Measurements from ENCODE around the gene MLST8. TPM values are rescaled to one million over a fixed set of nuclear protein-coding genes. Genes with fewer than 3 reads are reported as not detected.

MLST8 gene
- total RNA-seq, 1 experiment from 2014 or later, result 53.1 TPM

DNA sequence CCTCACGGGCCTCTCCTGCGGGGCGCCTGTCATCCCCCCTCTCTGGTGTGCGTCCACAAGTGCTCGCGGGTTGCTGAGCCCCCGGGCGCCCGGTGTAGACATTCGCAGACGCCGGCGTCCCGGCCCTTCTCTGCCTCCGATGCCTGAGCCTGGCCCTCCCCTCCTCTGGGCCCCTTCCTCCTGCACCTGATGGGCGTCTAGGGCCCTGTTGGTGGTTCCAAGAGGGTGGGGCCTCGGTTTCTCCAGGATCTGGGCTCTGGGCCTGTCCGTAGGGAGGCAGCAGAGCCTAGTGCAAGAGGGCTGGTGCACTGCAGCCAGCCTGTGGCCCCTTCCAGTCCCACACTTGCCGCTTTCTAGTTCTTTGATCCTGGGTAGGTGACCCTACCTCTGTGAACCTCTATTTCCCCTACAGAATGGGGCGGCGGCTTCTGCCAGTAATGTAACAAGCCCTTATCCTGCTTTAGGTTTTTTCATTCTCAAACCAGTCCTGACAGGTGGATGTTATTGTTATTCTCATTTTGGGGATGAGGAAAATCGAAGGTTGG lies 18.8 kb downstream of the MLST8 start:
- POLR2A ChIA-PET, result interaction anchor here (0.5 kb wide), 1 partner anchor 49 kb away, joined by 3 read pairs; no protein-coding TSS in a partner anchor
- Mint-ChIP-seq H3K9me3 (ENCODE audit: unreplicated experiment) (no peaks in the 10 kb centered on the region), H3K4me3 (ENCODE audit: unreplicated experiment) (peak overlapping the region; percentile 81), H3K4me1 (ENCODE audit: low read depth, unreplicated experiment) (no peaks in the 10 kb centered on the region), H3K27ac (ENCODE audit: unreplicated experiment) (peak overlapping the region; percentile 64), H3K27me3 (ENCODE audit: insufficient read depth, unreplicated experiment) (no peaks in the 10 kb centered on the region), H3K36me3 (ENCODE audit: insufficient read depth, unreplicated experiment) (peaks cover 14% of the 10 kb centered on the region)
- Histone ChIP-seq H3K9me3 (no peaks in the 10 kb centered on the region), H3K36me3 (ENCODE audit: control insufficient read depth, insufficient read depth, low read length) (no peaks in the 10 kb centered on the region; the same call in 1 of the 2 replicates), H3K4me1 (peaks cover 8% of the 10 kb centered on the region), H3K4me3 (ENCODE audit: low read depth, low read length) (peak overlapping the region; percentile 79), H3K27me3 (replicated peaks; ENCODE audit: control insufficient read depth, insufficient read depth, low read length) (no peaks in the 10 kb centered on the region)
- TSS peak; percentile 53 for BruUV-seq (replicated peaks)
- CTCF ChIA-PET, result interaction anchor here (0.6 to 1.0 kb wide), 2 partner anchors 45 to 259 kb away, joined by 3 to 8 read pairs; partner anchors contain the start of gene RPS2
- TF ChIP-seq, protein P1, sequence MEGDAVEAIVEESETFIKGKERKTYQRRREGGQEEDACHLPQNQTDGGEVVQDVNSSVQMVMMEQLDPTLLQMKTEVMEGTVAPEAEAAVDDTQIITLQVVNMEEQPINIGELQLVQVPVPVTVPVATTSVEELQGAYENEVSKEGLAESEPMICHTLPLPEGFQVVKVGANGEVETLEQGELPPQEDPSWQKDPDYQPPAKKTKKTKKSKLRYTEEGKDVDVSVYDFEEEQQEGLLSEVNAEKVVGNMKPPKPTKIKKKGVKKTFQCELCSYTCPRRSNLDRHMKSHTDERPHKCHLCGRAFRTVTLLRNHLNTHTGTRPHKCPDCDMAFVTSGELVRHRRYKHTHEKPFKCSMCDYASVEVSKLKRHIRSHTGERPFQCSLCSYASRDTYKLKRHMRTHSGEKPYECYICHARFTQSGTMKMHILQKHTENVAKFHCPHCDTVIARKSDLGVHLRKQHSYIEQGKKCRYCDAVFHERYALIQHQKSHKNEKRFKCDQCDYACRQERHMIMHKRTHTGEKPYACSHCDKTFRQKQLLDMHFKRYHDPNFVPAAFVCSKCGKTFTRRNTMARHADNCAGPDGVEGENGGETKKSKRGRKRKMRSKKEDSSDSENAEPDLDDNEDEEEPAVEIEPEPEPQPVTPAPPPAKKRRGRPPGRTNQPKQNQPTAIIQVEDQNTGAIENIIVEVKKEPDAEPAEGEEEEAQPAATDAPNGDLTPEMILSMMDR (IDR thresholded peaks at IDR 0.05; ENCODE audit: insufficient read depth in 1 of 2, low read depth in 1 of 2, low read length in 1 of 2, severe bottlenecking in 1 of 2, unreplicated experiment in 1 of 2), result no peak
- intact Hi-C loops (cut with micrococcal nuclease; ENCODE audit: unreplicated experiment), result loop anchor here (1.0 kb wide), 1 partner anchor 9 kb away; no protein-coding TSS in a partner anchor
- peak; percentile 54 to 58 for DNase-seq

DNA sequence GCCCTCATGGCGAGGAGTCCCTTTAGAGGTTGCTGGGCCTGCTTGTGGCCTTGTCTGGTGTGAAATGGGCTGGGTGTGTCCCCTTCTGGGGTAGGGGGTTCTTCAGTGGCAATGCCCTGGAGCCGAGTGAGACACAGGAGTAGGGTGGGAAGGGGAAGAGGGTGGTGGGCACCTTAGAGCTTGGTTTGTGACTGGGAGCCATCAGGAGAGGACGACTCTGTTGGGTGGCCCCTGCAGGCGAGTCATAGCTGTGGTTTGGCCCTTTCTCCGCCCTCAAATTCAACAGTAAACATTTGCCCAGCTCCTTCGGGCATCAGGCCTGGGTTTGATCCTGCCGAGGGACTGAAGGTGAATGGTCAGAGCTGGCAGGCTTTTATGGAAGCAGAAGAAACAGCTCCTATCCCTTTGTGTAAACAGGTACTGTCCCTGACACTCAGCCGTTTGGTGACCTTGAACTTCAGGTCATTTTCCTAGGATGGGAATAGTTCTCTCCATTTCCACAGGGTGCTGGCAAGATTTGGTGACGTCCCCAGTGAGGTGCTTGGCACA lies 21.1 kb downstream of the MLST8 start:
- Mint-ChIP-seq H3K36me3 (ENCODE audit: insufficient read depth, unreplicated experiment) (peaks cover 14% of the 10 kb centered on the region), H3K27me3 (ENCODE audit: insufficient read depth, unreplicated experiment) (no peaks in the 10 kb centered on the region), H3K4me1 (ENCODE audit: low read depth, unreplicated experiment) (no peaks in the 10 kb centered on the region), H3K4me3 (ENCODE audit: unreplicated experiment) (no peak overlapping the region), H3K9me3 (ENCODE audit: unreplicated experiment) (no peaks in the 10 kb centered on the region), H3K27ac (ENCODE audit: unreplicated experiment) (no peak overlapping the region)
- H3K36me3 ChIP-seq (ENCODE audit: control insufficient read depth, insufficient read depth, low read length), result no peaks in the 10 kb centered on the region; the same call in 1 of the 2 replicates
- intact Hi-C loops (cut with micrococcal nuclease; ENCODE audit: unreplicated experiment), result no loop called here
- no peaks in the 10 kb centered on the region for H3K27me3 ChIP-seq (replicated peaks; ENCODE audit: control insufficient read depth, insufficient read depth, low read length)
- no TSS peak for BruUV-seq (replicated peaks)
- TF ChIP-seq, protein P1 (IDR thresholded peaks at IDR 0.05; ENCODE audit: insufficient read depth in 1 of 2, low read depth in 1 of 2, low read length in 1 of 2, severe bottlenecking in 1 of 2, unreplicated experiment in 1 of 2), result no peak
- H3K4me3 ChIP-seq (ENCODE audit: low read depth, low read length), result no peak overlapping the region
- no peaks in the 10 kb centered on the region for H3K9me3 ChIP-seq
- CTCF ChIA-PET, result interaction anchor here (0.6 to 1.1 kb wide), 2 partner anchors 21 to 311 kb away, joined by 3 to 4 read pairs; partner anchors contain the start of gene PDPK1
- H3K4me1 ChIP-seq, result peaks cover 8% of the 10 kb centered on the region
- POLR2A ChIA-PET, result interaction anchor here (0.9 kb wide), 1 partner anchor 71 kb away, joined by 3 read pairs; the partner anchor contains the start of gene TRAF7
- DNase-seq, result no peak

DNA sequence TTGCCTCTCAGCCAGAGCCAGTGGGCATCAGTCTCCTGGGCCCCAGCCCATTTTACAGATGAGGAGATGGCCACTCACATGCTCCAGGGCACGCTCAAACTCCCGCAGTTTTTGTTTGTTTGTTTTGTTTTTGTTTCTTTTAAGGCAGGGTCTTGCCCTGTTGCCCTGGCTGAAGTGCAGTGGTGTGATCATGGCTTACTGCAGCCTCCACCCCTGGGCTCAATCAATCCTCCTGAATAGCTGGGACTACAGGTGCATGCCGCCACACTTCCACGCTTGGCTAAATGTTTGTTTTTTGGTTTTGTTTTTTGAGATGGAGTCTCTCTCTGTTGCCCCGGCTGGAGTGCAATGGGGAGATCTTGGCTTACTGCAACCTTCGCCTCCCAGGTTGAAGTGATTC lies 21.7 kb downstream of the MLST8 start:
- Histone ChIP-seq H3K9me3 (no peaks in the 10 kb centered on the region), H3K4me1 (peaks cover 8% of the 10 kb centered on the region), H3K36me3 (ENCODE audit: control insufficient read depth, insufficient read depth, low read length) (no peaks in the 10 kb centered on the region; the same call in 1 of the 2 replicates), H3K4me3 (ENCODE audit: low read depth, low read length) (no peak overlapping the region), H3K27me3 (replicated peaks; ENCODE audit: control insufficient read depth, insufficient read depth, low read length) (no peaks in the 10 kb centered on the region)
- H3K4me3 Mint-ChIP-seq (ENCODE audit: unreplicated experiment), result no peak overlapping the region
- no peak for DNase-seq
- peaks cover 14% of the 10 kb centered on the region for H3K36me3 Mint-ChIP-seq (ENCODE audit: insufficient read depth, unreplicated experiment)
- H3K27me3 Mint-ChIP-seq (ENCODE audit: insufficient read depth, unreplicated experiment), result no peaks in the 10 kb centered on the region
- no peaks in the 10 kb centered on the region for H3K9me3 Mint-ChIP-seq (ENCODE audit: unreplicated experiment)
- intact Hi-C loops (cut with micrococcal nuclease; ENCODE audit: unreplicated experiment), result no loop called here
- H3K4me1 Mint-ChIP-seq (ENCODE audit: low read depth, unreplicated experiment), result no peaks in the 10 kb centered on the region
- H3K27ac Mint-ChIP-seq (ENCODE audit: unreplicated experiment), result no peak overlapping the region
- TF ChIP-seq, protein P1 (IDR thresholded peaks at IDR 0.05; ENCODE audit: insufficient read depth in 1 of 2, low read depth in 1 of 2, low read length in 1 of 2, severe bottlenecking in 1 of 2, unreplicated experiment in 1 of 2), result no peak
- CTCF ChIA-PET, result interaction anchor here (0.6 to 1.1 kb wide), 2 partner anchors 20 to 311 kb away, joined by 3 to 4 read pairs; partner anchors contain the start of gene PDPK1
- no TSS peak for BruUV-seq (replicated peaks)
- POLR2A ChIA-PET, result no interaction called here

Data from Caco-2 (cell line).